Cardiac fibroblast (primary cell): ENCODE measurements around the gene NIPAL3.

Source experiments
- DNase-seq, 2 donors: peaks; one replicate each; pipeline versions ENCODE4 v3.0.0 to v3.0.0-alpha.2; 2010; ENCODE audit warnings: low read depth in 2 of 2
- H3K4me3 ChIP-seq, 2 donors: replicated peaks in 1 of 2; 1 replicate in 1 of 2; 2 replicates in 1 of 2; pipeline ENCODE4 v1.5.1; 2011; ENCODE audit warnings: low read depth in 2 of 2, low read length in 2 of 2, mild to moderate bottlenecking in 2 of 2, moderate library complexity in 1 of 2
- CTCF ChIP-seq: IDR thresholded peaks from one replicate; pipeline ENCODE4 v1.5.1; 2011; ENCODE audit warnings: low read depth, mild to moderate bottlenecking, low read length, inconsistent platforms

The NIPAL3 gene

GRCh38 chr1:24493785-24494184, 78.2 kb downstream of the NIPAL3 start:
- no peak for DNase-seq
- no peak for TF ChIP-seq CTCF
- H3K4me3 ChIP-seq, result no peak overlapping the region

GRCh38 chr1:24498589-24498988, 83.0 kb downstream of the NIPAL3 start:
- H3K4me3 ChIP-seq, result no peak overlapping the region
- no peak for TF ChIP-seq CTCF
- DNase-seq, result no peak

GRCh38 chr1:24500448-24501048, 84.9 kb downstream of the NIPAL3 start:
- no peak for TF ChIP-seq CTCF
- H3K4me3 ChIP-seq, result no peak overlapping the region
- DNase-seq, result no peak

- H3K4me3 ChIP-seq, result peak overlapping the region in 1 of 2 donors; percentile 67
- TF ChIP-seq CTCF, result no peak
- DNase-seq, result peak in 1 of 2 donors; percentile 27
Observed at GRCh38 chr1:24501371-24502064, 85.9 kb downstream of the NIPAL3 start.

- no peak for TF ChIP-seq CTCF
Observed at GRCh38 chr1:24502065-24502708, 86.6 kb downstream of the NIPAL3 start.

GRCh38 chr1:24502709-24503058, 87.1 kb downstream of the NIPAL3 start, which contains the start of gene RCAN3:
Gene RCAN3, plus strand, starts transcription at chr1:24502836. Its CDS starts 11,537 bp downstream, at chr1:24514373.
- peak; percentile 68 to 75 for DNase-seq
- peak within 1 kb of the TSS; percentile 67 to 70 for H3K4me3 ChIP-seq
- TF ChIP-seq CTCF, result no peak

More at GRCh38 chr1:24502065-24502708, 86.6 kb downstream of the NIPAL3 start:
- peak overlapping the region; percentile 67 to 70 for H3K4me3 ChIP-seq
- DNase-seq, result peak; percentile 51 to 61
